Lower lobe of right lung (tissue), 2 donors: ENCODE results near the gene ACAD9. TPM values are rescaled to one million over a fixed set of nuclear protein-coding genes. Genes with fewer than 3 reads are reported as not detected.

Source experiments
- ATAC-seq, 2 donors: fragments of 200-7000 bp; cut with Tn5 transposase; one replicate each; pipeline ENCODE4 v1.9.1; 2020 to 2022; ENCODE audit warnings: mild to moderate bottlenecking in 2 of 2, moderate library complexity in 2 of 2
- DNase-seq: peaks from one replicate; pipeline ENCODE4 v3.0.0-alpha.2; 2020
- H3K27ac ChIP-seq: fragments of 200-600 bp; one replicate; pipeline ENCODE4 v1.8.0; 2022
- H3K27me3 ChIP-seq: fragments of 200-600 bp; one replicate; pipeline ENCODE4 v1.8.0; 2022; ENCODE audit warnings: low read depth
- H3K36me3 ChIP-seq: fragments of 200-600 bp; one replicate; pipeline ENCODE4 v1.8.0; 2022; ENCODE audit warnings: mild to moderate bottlenecking
- H3K4me1 ChIP-seq: fragments of 200-600 bp; one replicate; pipeline ENCODE4 v1.8.0; 2022
- H3K4me3 ChIP-seq: fragments of 200-600 bp; one replicate; pipeline ENCODE4 v1.8.0; 2022; ENCODE audit warnings: mild to moderate bottlenecking
- H3K9me3 ChIP-seq: fragments of 200-600 bp; one replicate; pipeline ENCODE4 v1.8.0; 2022
- CTCF ChIP-seq: fragments of 200-600 bp; IDR thresholded peaks from one replicate; pipeline ENCODE4 v1.8.0; 2022; ENCODE audit warnings: antibody characterized with exemption, mild to moderate bottlenecking
- intact Hi-C: fragments of 100-400 bp; cut with DNase I; formaldehyde crosslinking; loops from one replicate; pipeline ENCODE4 v1.11.0; 2022
- total RNA-seq: library from RNA; stranded (reverse); fragmentation: NEBNext Ultra II Directional; extraction: Animal tissue kit (Norgen Biotek cat#: 25700); gene quantifications from one replicate; pipeline ENCODE4 v1.2.1, GENCODE V29; 2021
- donor health status: DM: no; HTN: yes; CAD: no; lungs with severe emphysema.

ACAD9 gene
- total RNA-seq, 1 donor from 2014 or later, result 38.0 TPM

GRCh38 chr3:128881576-128881975, 2.2 kb downstream of the ACAD9 start:
- intact Hi-C loops, result no loop called here
- H3K4me1 ChIP-seq, result peaks cover 30% of the 10 kb centered on the region
- DNase-seq (no peak), ATAC-seq (no peak)
- H3K36me3 ChIP-seq, result peaks cover 39% of the 10 kb centered on the region
- H3K27me3 ChIP-seq, result no peaks in the 10 kb centered on the region
- H3K9me3 ChIP-seq, result no peaks in the 10 kb centered on the region
- H3K27ac ChIP-seq, result no peak overlapping the region
- no peak overlapping the region for H3K4me3 ChIP-seq
- TF ChIP-seq CTCF, result no peak

GRCh38 chr3:128882719-128883118, 3.3 kb downstream of the ACAD9 start:
- Histone ChIP-seq H3K36me3 (peaks cover 50% of the 10 kb centered on the region), H3K27me3 (no peaks in the 10 kb centered on the region), H3K27ac (no peak overlapping the region), H3K9me3 (no peaks in the 10 kb centered on the region), H3K4me1 (peaks cover 27% of the 10 kb centered on the region), H3K4me3 (no peak overlapping the region)
- DNase-seq (no peak), ATAC-seq (no peak)
- no peak for TF ChIP-seq CTCF
- intact Hi-C loops, result no loop called here

GRCh38 chr3:128884992-128885391, 5.6 kb downstream of the ACAD9 start:
- intact Hi-C loops, result no loop called here
- H3K36me3 ChIP-seq, result peaks cover 66% of the 10 kb centered on the region
- ATAC-seq (no peak), DNase-seq (no peak)
- no peak overlapping the region for H3K4me3 ChIP-seq
- peaks cover 16% of the 10 kb centered on the region for H3K4me1 ChIP-seq
- no peaks in the 10 kb centered on the region for H3K9me3 ChIP-seq
- no peak for TF ChIP-seq CTCF
- H3K27ac ChIP-seq, result no peak overlapping the region
- no peaks in the 10 kb centered on the region for H3K27me3 ChIP-seq

- Histone ChIP-seq H3K4me3 (no peak overlapping the region), H3K9me3 (no peaks in the 10 kb centered on the region), H3K27ac (no peak overlapping the region), H3K27me3 (no peaks in the 10 kb centered on the region), H3K4me1 (no peaks in the 10 kb centered on the region), H3K36me3 (peaks cover 77% of the 10 kb centered on the region)
- DNase-seq (no peak), ATAC-seq (no peak)
- intact Hi-C loops, result no loop called here
- TF ChIP-seq CTCF, result no peak
These were observed 9.9 kb downstream of the ACAD9 start for GRCh38 chr3:128889139-128889894.

- Histone ChIP-seq H3K27ac (no peak overlapping the region), H3K9me3 (no peaks in the 10 kb centered on the region), H3K4me3 (no peak overlapping the region), H3K4me1 (no peaks in the 10 kb centered on the region), H3K27me3 (no peaks in the 10 kb centered on the region), H3K36me3 (peaks cover 96% of the 10 kb centered on the region)
- ATAC-seq (no peak), DNase-seq (no peak)
- no peak for TF ChIP-seq CTCF
- intact Hi-C loops, result no loop called here
These were observed 16.6 kb downstream of the ACAD9 start for GRCh38 chr3:128895843-128896697.
